CMK (cell line): Measurements from ENCODE around the gene FAM111A.

ENCODE experiments used
- DNase-seq: peaks from one replicate; pipeline ENCODE4 v3.0.0-alpha.2; 2010; ENCODE audit warnings: low read depth

The FAM111A gene

DNA sequence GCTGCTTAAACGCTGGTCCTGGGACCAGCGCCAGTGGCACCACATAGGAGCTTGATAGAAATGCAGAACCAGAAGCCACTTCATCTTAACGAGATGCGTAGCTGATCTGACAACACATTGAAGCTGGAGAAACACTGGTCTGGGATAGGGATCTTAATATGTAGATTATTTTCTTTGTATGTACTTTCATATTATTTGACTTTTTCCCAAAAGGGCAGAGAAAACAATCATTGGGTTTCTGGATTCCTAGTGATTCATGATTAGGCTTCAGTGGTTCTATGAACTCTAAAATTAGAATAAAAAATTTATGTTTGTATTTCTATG lies 57.7 kb downstream of the FAM111A start:
- DNase-seq, result no peak

DNA sequence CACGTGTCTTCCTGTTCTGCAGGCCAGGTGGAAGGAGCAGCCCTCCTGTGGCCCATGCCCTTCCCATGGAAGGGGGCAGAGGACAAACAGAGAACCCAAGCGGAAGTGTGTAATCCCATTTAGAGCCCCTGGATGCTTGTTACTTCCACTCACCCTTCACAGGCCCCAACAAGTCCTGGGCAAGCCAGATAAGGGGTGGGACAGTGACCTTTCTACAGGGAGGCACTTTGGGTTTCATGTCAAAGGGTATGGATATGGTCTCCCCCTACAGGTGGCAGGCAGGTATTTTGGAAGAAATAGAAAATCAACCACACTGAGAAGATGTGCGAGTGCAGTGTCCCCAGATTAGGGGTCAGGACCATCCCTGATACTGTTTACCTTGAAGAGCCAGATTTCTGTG lies 58.7 kb downstream of the FAM111A start:
- no peak for DNase-seq
